Stimulated activated CD8-positive, alpha-beta memory T cell treated with anti-CD3 and anti-CD28 coated beads, Interleukin-15, amount 100 ng/mL, for 1 hour (primary cell): ENCODE results near the gene NTHL1.
"Not testable (repeated sequence)": the region's sequence is repeated elsewhere in the genome, so short reads cannot be mapped to it uniquely, and the experiment has no call there.

Experiments used
- DNase-seq: peaks from one replicate; pipeline ENCODE4 v3.0.0-alpha.2; 2020; ENCODE audit warnings: low read depth

NTHL1 gene

GRCh38 chr16:2028146-2028545 is 19.5 kb downstream of the NTHL1 start:
- DNase-seq: no peak

DNA sequence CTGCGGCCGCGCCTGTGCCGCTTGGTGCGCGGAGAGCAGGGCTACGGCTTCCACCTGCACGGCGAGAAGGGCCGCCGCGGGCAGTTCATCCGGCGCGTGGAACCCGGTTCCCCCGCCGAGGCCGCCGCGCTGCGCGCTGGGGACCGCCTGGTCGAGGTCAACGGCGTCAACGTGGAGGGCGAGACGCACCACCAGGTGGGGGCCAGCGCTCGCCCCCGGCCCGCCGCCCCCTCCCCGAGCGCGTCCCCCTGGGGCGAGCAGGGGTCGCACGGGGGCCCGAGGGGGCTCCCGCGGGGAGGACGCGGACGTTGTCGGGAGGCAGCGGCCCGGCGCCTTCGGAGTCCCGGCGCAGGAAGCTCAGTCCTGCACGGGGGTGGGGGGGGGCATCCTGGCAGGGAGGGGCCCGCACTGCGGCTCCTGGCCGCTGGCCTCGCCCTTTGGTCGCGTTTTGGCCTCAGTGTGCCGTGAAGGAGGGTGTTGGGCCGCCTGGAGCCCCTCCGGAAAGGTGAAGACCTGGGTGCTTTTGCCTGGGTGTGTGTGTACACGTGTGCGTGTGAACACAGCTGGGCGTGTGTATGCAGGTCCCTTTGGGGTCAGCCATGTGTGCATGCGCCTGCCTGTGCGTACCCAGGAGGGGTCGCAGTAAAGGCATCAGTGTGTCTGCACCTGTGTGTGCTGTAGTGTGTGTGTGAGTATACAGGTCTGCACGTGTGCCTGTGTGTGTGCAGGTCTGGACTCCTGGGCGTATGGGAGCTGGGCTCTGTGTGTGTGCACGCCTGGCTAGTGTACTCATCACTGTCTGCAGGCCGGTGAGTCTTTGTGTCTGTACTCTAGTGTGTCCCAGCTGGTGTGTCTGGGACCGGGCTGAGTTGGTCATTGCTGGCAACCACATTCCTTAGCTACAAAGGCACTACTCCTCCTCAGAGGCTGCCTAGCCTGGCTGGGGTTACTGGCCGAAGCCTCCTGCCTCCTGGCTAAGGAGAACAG is 20.3 kb downstream of the NTHL1 start:
- DNase-seq: no peak

DNA sequence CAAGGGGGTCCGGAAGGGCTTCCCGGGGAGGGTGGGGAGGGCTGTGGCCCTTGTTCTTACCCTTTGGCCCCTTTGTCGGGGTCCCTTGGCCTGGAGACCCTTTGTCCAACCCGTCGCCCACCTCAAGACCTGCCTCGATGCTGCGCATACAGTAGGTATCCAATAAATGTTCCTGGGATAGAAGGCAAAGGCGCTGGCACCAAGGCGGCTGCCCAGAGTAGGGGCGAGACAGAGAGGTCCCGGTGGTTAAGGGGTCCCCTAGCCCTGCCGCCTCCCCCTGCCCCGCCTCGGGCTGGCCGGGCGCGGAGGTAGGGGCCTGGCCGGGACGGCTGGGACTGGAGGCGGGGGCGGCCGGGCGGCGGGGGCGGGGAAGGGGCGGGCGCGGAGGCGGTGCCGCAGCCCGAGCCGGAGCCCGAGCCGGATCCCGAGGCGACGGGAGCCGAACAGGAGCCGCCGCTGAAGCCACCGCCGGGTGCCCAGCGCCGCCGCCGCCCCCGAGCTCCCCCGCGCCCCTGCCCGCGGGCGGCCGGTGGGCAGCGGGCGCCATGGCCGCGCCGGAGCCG is 21.1 kb downstream of the NTHL1 start, which contains the start of gene NHERF2:
Gene NHERF2, plus strand, starts transcription at position 442 of the 563 bp plus-strand sequence. Its CDS starts 104 bp downstream, at position 546.
- no peak for DNase-seq

- DNase-seq: no peak
These were observed 21.7 kb downstream of the NTHL1 start for GRCh38 chr16:2025878-2026460.

DNA sequence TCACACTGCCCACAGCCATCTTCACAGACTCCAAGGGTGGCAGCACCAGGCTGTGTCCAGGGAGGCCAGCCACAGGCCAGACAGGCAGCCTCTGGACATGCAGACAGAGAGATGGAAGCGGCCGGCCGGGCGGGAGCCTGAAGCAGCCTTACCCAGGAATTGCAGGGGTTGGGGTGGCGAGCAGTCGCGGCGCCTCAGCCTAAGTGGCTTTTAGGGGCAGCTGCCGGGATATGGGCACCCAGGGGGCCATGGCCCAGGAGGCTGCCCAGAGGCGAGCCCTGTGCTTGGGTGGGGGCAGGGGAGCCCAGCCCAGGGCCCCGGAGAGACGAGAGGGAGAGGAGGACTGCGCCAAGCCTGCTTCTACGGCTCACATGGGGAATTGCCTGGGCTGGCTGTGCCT is 22.4 kb downstream of the NTHL1 start:
- DNase-seq: no peak

- no peak for DNase-seq
These were observed 23.6 kb downstream of the NTHL1 start for GRCh38 chr16:2024032-2024420.

- peak; percentile 92 for DNase-seq
These were observed 24.3 kb downstream of the NTHL1 start for GRCh38 chr16:2023092-2024031.

- no peak for DNase-seq
These were observed 24.9 kb downstream of the NTHL1 start for GRCh38 chr16:2022723-2023091.

DNA sequence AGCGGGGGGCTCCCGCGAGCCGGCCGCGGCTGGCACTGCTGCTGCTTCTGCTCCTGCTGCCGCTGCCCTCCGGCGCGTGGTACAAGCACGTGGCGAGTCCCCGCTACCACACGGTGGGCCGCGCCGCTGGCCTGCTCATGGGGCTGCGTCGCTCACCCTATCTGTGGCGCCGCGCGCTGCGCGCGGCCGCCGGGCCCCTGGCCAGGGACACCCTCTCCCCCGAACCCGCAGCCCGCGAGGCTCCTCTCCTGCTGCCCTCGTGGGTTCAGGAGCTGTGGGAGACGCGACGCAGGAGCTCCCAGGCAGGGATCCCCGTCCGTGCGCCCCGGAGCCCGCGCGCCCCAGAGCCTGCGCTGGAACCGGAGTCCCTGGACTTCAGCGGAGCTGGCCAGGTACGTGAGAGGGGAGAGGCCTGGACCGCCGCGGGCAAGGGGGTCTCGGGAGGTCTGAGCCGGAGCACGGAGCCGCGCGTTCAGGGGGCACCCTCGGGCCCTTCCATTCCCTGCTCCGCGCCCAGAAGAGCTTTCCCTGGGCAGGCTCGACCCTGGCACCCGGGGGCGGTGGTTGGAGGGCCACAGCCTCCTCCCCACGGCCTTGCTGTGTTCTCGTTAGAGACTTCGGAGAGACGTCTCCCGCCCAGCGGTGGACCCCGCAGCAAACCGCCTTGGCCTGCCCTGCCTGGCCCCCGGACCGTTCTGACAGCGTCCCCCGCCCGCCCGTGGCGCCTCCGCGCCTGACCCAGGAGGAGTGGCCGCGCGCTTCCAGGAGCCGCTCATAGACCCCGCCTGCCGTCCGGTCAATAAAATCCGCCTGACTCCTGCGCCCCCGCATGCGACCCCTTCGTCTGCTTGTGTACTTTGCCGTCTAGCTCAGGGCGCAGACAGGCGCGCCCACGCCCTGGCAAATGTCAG is 27.5 kb downstream of the NTHL1 start:
- DNase-seq: no peak

DNA sequence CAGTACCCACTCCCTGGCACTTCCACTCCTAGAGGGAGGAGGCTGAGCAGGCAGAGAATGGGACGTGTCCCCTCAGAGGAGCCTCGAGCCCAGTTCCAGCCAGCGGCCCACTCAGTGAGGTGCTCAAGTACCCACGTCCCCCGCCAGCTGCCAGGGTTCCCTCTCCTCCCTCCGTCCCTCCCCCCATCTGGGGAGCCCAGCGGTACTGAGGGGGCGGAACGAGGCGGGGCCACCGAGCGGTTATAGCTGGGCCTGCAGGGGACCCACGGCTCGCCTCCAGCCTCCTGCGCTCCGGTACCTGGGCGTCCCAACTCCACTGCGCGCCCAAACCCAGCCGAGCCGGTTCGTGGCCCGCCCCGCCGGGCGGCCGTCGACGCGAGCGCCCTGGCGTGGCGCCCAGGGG is 28.1 kb downstream of the NTHL1 start, which contains the start of gene NPW:
Gene NPW, plus strand, starts transcription at position 268 of the 403 bp plus-strand sequence.
- DNase-seq: no peak

- no peak for DNase-seq
These were observed 31.2 kb downstream of the NTHL1 start for GRCh38 chr16:2016407-2016922.

GRCh38 chr16:2015947-2016208 is 31.8 kb downstream of the NTHL1 start:
- no peak for DNase-seq

DNA sequence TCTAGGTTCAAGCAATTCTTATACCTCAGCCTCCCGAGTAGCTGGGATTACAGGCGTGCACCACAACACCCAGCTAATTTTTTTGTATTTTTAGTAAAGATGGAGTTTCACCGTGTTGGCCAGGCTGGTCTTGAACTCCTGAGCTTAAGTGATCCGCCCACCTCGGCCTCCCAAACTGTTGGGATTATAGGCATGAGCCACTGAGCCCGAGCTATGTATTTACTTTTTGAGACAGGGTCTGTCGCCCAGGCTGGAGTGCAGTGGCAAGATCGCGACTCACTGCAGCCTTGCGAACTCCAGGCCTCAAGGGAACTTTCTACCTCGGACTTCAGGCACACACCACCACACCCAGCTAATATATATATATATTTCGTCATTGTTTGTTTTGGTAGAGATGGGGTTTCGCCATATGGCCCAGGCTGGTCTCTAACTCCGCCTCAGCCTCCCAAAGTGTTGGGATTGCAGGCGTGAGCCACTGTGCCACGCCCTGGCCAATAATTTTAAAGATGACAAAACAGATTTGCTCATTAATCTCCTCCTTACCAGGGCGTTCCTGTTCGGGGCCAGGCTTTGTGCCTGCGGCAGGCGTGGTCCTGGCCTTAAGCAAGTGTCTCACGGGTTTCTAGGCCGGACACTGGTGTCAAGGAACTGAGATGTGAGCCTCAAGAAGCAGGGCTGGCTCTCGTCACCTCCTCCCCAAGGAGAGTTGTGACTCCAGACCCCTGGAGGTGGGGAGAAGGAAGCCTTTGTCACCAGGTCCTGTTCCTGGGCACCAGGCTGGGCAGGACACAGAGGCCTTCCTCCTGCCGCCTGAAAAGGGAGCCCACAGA is 32.3 kb downstream of the NTHL1 start:
- no peak for DNase-seq

GRCh38 chr16:2013527-2013926 is 34.1 kb downstream of the NTHL1 start:
- DNase-seq: no peak

DNA sequence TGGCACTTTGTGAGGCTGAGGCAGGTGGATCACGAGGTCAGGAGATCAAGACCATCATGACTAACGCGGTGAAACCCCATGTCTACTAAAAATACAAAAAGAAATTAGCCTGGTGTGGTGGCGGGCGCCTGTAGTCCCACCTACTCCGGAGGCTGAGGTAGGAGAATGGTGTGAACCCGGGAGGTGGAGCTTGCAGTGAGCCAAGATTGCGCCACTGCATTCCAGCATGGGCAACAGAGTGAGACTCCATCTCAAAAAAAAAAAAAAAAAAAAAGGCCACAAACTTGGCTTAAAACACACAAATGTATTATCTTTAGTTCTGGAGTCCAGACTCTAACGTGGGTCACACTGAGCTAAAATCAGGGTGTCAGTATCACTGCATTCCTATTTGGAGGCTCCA is 35.9 kb downstream of the NTHL1 start:
- DNase-seq: not testable (repeated sequence)

- DNase-seq: peak; percentile 42
These were observed 37.7 kb downstream of the NTHL1 start, which contains the start of gene ZNF598 for GRCh38 chr16:2009791-2010510. Gene ZNF598 (minus strand): TSS chr16:2009821.

DNA sequence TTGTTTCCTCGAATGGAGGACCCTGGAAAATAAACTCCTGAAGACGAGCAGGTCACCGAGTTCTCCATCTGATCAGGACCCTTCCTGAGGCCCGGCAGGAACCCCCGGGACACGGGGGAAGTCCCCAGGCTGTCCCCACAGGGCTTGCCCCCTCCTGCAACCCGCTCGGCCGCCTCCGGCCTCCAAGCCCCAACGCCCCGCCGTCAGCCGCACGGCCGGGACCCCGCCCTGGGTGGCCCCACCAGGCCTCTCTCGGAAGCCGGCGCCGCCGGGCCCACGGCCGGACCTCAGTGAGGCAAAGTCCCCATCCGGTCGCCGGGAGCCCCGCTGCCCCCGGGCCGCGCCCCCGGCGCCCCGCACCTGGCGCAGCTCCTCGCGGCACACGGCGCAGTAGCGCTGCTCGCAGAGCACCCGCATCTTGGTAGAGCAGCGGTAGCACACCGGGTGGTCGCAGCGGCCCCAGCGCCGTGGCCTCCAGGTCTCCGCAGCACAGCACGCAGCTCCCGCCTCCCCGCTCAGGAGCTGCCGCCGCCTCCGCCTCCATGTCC is 38.4 kb downstream of the NTHL1 start:
- DNase-seq: no peak

- DNase-seq: no peak
These were observed 38.9 kb downstream of the NTHL1 start for GRCh38 chr16:2008631-2009163.
